GM12801 (cell line): ENCODE data around the gene MAP4K4.

Experiments
- TF ChIP-seq, protein P1 (sequence below): IDR thresholded peaks from one replicate; pipeline ENCODE4 v1.5.1; 2011; ENCODE audit warnings: control low read depth; ENCODE audit not compliant: insufficient read length; ENCODE audit errors: extremely low read depth

The MAP4K4 gene

DNA sequence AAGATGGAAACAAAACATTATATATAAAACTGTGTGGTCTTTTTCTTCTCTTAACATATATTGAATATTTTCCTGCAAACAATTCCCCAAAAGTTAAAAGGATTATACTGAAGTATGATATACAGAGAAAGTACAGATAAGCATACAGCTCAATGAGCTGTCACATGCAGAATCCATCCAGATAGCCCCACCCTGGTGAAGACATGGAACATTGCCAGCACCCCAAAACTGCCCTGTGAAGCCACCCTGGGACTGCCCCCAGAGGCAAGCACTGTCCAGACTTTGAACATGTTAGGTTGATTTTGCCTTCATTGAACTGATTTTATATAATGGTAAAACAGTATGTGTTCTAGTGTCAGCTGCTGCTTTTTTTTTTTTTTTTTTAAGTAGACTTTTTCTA lies 182.0 kb downstream of the MAP4K4 start:
- TF ChIP-seq, protein P1, sequence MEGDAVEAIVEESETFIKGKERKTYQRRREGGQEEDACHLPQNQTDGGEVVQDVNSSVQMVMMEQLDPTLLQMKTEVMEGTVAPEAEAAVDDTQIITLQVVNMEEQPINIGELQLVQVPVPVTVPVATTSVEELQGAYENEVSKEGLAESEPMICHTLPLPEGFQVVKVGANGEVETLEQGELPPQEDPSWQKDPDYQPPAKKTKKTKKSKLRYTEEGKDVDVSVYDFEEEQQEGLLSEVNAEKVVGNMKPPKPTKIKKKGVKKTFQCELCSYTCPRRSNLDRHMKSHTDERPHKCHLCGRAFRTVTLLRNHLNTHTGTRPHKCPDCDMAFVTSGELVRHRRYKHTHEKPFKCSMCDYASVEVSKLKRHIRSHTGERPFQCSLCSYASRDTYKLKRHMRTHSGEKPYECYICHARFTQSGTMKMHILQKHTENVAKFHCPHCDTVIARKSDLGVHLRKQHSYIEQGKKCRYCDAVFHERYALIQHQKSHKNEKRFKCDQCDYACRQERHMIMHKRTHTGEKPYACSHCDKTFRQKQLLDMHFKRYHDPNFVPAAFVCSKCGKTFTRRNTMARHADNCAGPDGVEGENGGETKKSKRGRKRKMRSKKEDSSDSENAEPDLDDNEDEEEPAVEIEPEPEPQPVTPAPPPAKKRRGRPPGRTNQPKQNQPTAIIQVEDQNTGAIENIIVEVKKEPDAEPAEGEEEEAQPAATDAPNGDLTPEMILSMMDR: no peak

DNA sequence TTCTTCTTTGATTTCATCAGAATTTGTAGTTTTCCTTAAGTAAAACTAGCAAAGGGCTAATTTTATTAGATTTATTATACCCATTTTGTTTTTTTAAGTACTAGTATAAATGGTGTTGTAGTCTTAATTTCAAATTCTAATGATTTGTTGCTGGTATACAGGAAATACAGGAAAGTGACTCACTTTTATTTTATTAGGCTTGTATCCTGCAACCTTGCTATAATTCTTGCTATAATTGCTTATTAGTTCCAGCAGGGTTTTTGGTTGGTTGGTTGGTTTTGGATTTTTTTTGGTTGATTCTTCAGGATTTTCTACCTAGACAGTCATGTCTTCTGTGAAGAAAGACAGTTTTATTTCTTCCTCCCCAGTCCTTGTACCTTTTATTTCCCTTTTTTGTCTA lies 183.6 kb downstream of the MAP4K4 start:
- TF ChIP-seq, protein P1: no peak

DNA sequence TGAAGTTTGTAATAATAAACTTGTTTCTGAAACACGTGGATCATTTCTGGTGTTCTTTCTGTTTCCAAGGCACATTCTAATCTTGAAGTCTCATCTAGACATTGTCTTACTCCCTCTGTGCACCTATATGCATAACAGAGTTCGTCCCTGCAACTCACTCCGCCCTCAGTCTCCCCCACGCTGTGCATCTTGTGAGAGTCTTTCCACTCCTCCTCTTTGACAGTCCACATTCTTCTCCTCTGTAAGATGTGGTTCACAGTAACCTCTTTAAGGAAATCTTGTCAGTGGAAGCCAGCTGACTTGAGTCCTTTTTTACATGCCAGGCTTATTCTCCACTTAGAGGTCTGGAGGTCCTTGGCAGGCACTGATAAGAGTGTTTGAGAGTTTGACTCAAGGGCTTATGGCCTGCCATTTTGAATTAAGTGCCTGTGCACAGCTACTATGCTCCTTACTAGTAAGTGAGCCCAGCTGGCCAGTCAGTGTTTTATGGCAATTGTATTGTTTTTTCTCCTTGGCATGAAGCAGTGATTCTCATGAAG lies 185.3 kb downstream of the MAP4K4 start:
- TF ChIP-seq, protein P1: no peak

DNA sequence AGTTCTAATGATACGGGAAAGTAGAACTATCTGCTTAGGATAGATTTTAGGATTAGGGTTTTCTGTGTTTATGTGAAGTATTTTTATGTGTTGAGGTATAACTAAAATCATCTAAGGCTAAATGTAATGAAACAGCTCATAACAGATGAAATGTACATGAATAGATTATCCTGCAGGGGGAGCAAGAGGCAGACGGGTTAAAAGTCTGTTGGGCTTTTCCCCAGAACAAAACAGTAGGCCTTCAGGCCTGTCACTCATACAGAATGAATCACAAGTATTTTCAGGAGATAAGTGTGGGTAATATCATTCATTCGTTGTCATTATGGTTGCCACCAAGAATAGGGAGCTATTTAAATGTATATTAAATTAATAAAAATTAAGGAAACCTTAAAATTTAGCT lies 186.4 kb downstream of the MAP4K4 start:
- TF ChIP-seq, protein P1: no peak

DNA sequence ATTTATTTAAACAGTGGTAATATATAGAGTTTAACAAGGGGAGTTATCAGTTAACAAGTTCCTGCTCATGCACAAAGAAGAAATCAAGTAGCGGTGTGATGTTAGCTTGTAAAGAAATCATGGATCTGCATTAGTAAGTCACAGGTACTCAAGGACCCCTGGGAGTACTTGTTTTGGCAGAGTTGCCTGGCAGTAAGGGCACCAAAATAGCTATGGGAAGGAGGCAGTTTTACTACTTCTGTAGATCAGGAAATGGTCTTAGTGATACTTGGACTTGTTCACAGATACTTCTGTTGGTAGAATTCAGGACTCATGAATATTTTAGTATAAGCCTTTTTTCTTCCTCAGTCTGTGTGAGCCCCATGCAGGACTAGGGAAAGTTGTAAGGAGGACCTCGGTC lies 186.9 kb downstream of the MAP4K4 start:
- TF ChIP-seq, protein P1: no peak

DNA sequence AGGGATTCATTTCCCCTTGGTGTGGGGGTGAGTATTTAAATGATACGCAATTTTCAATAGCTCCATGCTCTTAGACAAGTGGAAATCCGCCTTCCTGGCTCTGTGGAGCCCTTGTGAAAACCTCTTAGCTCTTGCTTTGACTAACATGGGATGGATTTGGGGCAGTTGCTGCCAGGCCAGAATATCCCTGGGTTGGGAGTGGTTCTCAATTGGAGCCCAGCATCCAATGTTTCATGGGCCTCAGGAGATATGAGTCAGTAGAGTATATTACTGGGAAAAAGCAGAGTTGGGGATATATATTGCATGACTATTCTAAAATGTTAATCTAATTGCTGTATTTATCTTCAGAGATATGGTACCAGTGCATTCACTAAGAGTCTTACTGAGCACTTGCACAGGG lies 189.8 kb downstream of the MAP4K4 start:
- TF ChIP-seq, protein P1: no peak

DNA sequence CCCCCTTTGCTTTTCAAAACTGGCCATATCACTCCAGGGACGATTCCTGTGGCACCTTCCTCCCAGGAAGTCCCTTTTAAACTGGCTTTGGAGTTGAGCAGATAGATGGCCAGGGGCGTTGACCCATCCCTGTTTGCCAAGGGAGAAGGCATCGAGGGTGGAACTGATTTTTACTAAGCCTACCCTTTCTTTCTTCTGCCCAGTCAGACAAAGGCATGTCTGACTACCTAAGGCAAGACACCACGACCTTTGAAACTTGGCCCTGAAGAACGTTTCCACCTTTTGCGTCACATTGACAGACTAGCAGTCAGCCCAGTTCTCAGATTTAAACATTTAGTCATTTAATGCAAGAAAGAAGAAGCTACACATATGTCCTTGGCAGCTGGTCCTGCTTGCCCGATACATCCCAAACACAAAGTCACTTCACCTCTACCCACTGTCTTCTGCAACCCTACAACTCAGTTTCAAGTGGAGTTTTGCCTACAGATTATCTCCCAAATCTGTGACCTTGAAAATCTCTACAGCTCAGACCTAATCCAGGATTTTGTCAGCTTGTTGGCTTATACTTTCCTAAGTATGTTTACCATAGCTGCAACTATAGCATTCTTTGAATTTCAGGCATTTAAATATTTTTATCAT lies 192.1 kb downstream of the MAP4K4 start:
- TF ChIP-seq, protein P1: no peak
